GM12878 (cell line): ENCODE data around the gene NUTM1. TPM values are rescaled to one million over a fixed set of nuclear protein-coding genes. Genes with fewer than 3 reads are reported as not detected.
A peak's percentile ranks its signal among the peaks of the same experiment; 100 is the strongest.

Experiments
- ATAC-seq: fragments of 200-7000 bp; cut with Tn5 transposase; 3 replicates; pipeline ENCODE4 v1.9.1; 2020; ENCODE audit warnings: mild to moderate bottlenecking, moderate library complexity
- BruUV-seq: library from RNA; stranded (reverse); fragments of 400-500 nt; replicated peaks from 2 replicates; lab custom pipeline; 2021; lab: Mats Ljungman, UMichigan
- CTCF ChIA-PET: fragments of 300-600 bp; sonication (Branson Sonifier 250); formaldehyde crosslinking; extraction: SDS; loops from one replicate; lab custom pipeline; 2021; ENCODE audit warnings: inconsistent platforms; lab: Yijun Ruan, JAX
- POLR2A ChIA-PET: fragments of 350-600 bp; formaldehyde crosslinking; extraction: SDS; loops from one replicate; lab custom pipeline; 2021; ENCODE audit warnings: inconsistent platforms; lab: Charles Lee
- RAD21 ChIA-PET: fragments of 300-600 bp; sonication (Branson Sonifier 250); formaldehyde crosslinking; loops from one replicate; lab custom pipeline; 2023; ENCODE audit warnings: antibody characterized with exemption; ENCODE audit not compliant: unreplicated experiment; lab: Charles Lee
- SMC1A ChIA-PET: fragments of 300-600 bp; sonication (Branson Sonifier 250); formaldehyde crosslinking; loops from one replicate; lab custom pipeline; 2023; ENCODE audit not compliant: unreplicated experiment, uncharacterized antibody; lab: Charles Lee
- DNase-seq: peaks from one replicate; pipeline ENCODE4 v3.0.0-alpha.2; 2011; ENCODE audit warnings: low read depth, low spot score
- FAIRE-seq: peaks from 3 replicates; lab custom pipeline; 2011; peaks lifted over from hg19 to GRCh38; lab: Jason Lieb, UNC
- H2AFZ ChIP-seq: 2 replicates; pipeline ENCODE4 v1.6.0; 2011; ENCODE audit warnings: low read depth, low read length, control low read depth; ENCODE audit not compliant: control insufficient read depth
- H3K27ac ChIP-seq: 2 replicates; pipeline ENCODE4 v1.5.1; 2011; ENCODE audit warnings: control low read depth; ENCODE audit not compliant: control insufficient read depth, insufficient read depth
- H3K27me3 ChIP-seq, 2 experiments: replicated peaks in 1 of 2; 2 replicates each; pipeline versions ENCODE4 v1.6.0 to v1.6.1; 2011; ENCODE audit warnings: low read length in 1 of 2; ENCODE audit not compliant: control insufficient read depth in 2 of 2, insufficient read depth in 2 of 2
- H3K36me3 ChIP-seq, 2 experiments: 2 replicates each; pipeline ENCODE4 v1.5.1; 2011; ENCODE audit warnings: low read length in 1 of 2; ENCODE audit not compliant: control insufficient read depth in 2 of 2, insufficient read depth in 2 of 2
- H3K4me1 ChIP-seq: 2 replicates; pipeline ENCODE4 v1.6.1; 2011; ENCODE audit warnings: mild to moderate bottlenecking, low read length, moderate library complexity, mixed read lengths; ENCODE audit not compliant: control insufficient read depth, insufficient read depth
- H3K4me2 ChIP-seq: 2 replicates; pipeline ENCODE4 v1.6.0; 2011; ENCODE audit warnings: control low read depth; ENCODE audit not compliant: control insufficient read depth, insufficient read depth
- H3K4me3 ChIP-seq: fragments of 200-600 bp; sonication (generic); 2 replicates; pipeline ENCODE4 v1.5.1; 2016
- H3K79me2 ChIP-seq: 2 replicates; pipeline ENCODE4 v1.6.0; 2011; ENCODE audit warnings: low read length; ENCODE audit not compliant: control insufficient read depth, insufficient read depth
- H3K9ac ChIP-seq: 2 replicates; pipeline ENCODE4 v1.8.0; 2011; ENCODE audit warnings: low read length, control low read depth, mixed read lengths; ENCODE audit not compliant: control insufficient read depth, insufficient read depth
- H3K9me3 ChIP-seq: replicated peaks from 3 replicates; pipeline ENCODE4 v1.5.1; 2011; ENCODE audit warnings: mild to moderate bottlenecking, low read length; ENCODE audit not compliant: control insufficient read depth, insufficient read depth
- H4K20me1 ChIP-seq: 2 replicates; pipeline ENCODE4 v1.6.0; 2011; ENCODE audit not compliant: control insufficient read depth, insufficient read depth
- CBFB ChIP-seq: IDR thresholded peaks from 2 replicates; pipeline ENCODE4 v1.6.1; 2016; ENCODE audit warnings: antibody characterized with exemption, low read depth
- CBX5 ChIP-seq: sonication (generic); IDR thresholded peaks from 2 replicates; pipeline ENCODE4 v1.6.1; 2016; ENCODE audit warnings: low read depth, moderate library complexity, mild to moderate bottlenecking, inconsistent platforms
- CHD2 ChIP-seq: IDR thresholded peaks from 2 replicates; pipeline ENCODE4 v1.6.1; 2011; ENCODE audit warnings: low read depth, low read length, improper control_type of control experiment, borderline replicate concordance
- DPF2 ChIP-seq: fragments of 450-650 bp; IDR thresholded peaks from 2 replicates; pipeline ENCODE4 v1.6.1; 2017; ENCODE audit warnings: mild to moderate bottlenecking
- IKZF1 ChIP-seq: fragments of 450-650 bp; conservative IDR thresholded peaks from 2 replicates; pipeline ENCODE4 v1.6.1; 2017; ENCODE audit warnings: antibody characterized with exemption, mild to moderate bottlenecking
- IKZF2 ChIP-seq, 2 experiments: fragments of 450-650 bp; IDR thresholded peaks; 2 replicates each; pipeline ENCODE4 v1.6.1; 2017; ENCODE audit warnings: mild to moderate bottlenecking in 2 of 2, moderate library complexity in 2 of 2
- MEF2B ChIP-seq: fragments of 450-650 bp; IDR thresholded peaks from 2 replicates; pipeline ENCODE4 v1.6.1; 2018; ENCODE audit warnings: mild to moderate bottlenecking, moderate library complexity; ENCODE audit not compliant: partially characterized antibody, poor library complexity, severe bottlenecking
- MTA2 ChIP-seq: fragments of 450-650 bp; IDR thresholded peaks from 2 replicates; pipeline ENCODE4 v1.6.1; 2016; ENCODE audit warnings: low read depth, mild to moderate bottlenecking, moderate library complexity
- NFYB ChIP-seq: IDR thresholded peaks from 2 replicates; pipeline ENCODE4 v1.6.1; 2011; ENCODE audit warnings: low read depth, mild to moderate bottlenecking, low read length, improper control_type of control experiment, moderate library complexity; ENCODE audit not compliant: insufficient read depth
- NR2F1 ChIP-seq: fragments of 450-650 bp; conservative IDR thresholded peaks from 2 replicates; pipeline ENCODE4 v1.6.1; 2017; ENCODE audit warnings: mild to moderate bottlenecking
- SPI1 ChIP-seq: IDR thresholded peaks from 2 replicates; pipeline ENCODE4 v1.6.1; 2011; ENCODE audit warnings: low read depth, mild to moderate bottlenecking, low read length, moderate library complexity, borderline replicate concordance; ENCODE audit not compliant: insufficient read depth
- WGBS: methylation state at CpG from one replicate; pipeline ENCODE4 v1.1.6; 2016; ENCODE audit warnings: low lambda C conversion rate; ENCODE audit not compliant: insufficient replicate concordance, insufficient coverage; ENCODE audit errors: missing lambda C conversion rate; 5-methylcytosine and 5-hydroxymethylcytosine counted together
- in situ Hi-C: fragments of 300-500 bp; cut with MboI; formaldehyde crosslinking; loops from 9 replicates; pipeline ENCODE4 v1.14.3; 2018; ENCODE audit warnings: mixed read lengths
- intact Hi-C: fragments of 100-400 bp; cut with micrococcal nuclease; formaldehyde crosslinking; loops from one replicate; pipeline ENCODE4 v1.14.2; 2022; ENCODE audit not compliant: unreplicated experiment
- polyA plus RNA-seq, 11 experiments: library from polyadenylated mRNA; depleted of rRNA in 4 of 11; unstranded in 6 of 11; stranded (reverse) in 5 of 11; fragments of >200 nt; fragmentation: Nextera tagmentation in 4 of 11; fragmentation: Illumina TruSeq in 1 of 11; extraction: Ambion mirVana in 4 of 11; extraction: Trizol in 1 of 11; gene quantifications; 1 replicate in 1 of 11; 2 replicates in 10 of 11; pipeline versions ENCODE4 v1.2.1 to v1.2.3, GENCODE V29; 2011 to 2016; ENCODE audit warnings: inconsistent platforms in 2 of 11, missing spikeins in 2 of 11, low read depth in 1 of 11
- total RNA-seq, 4 experiments: library from RNA; depleted of rRNA in 3 of 4; stranded (reverse); fragments of >200 nt in 3 of 4; fragmentation: Illumina TruSeq in 1 of 4; extraction: Trizol in 1 of 4; gene quantifications; 2 replicates each; pipeline versions ENCODE4 v1.2.1 to v1.2.3, GENCODE V29; 2013 to 2021

The NUTM1 gene
- total and polyA plus RNA-seq, 10 of the 15 experiments (the other 5 are each of a cell fraction or from before 2014, with no cell fraction given), result under 0.01 to 0.05 TPM; not detected in 8

DNA sequence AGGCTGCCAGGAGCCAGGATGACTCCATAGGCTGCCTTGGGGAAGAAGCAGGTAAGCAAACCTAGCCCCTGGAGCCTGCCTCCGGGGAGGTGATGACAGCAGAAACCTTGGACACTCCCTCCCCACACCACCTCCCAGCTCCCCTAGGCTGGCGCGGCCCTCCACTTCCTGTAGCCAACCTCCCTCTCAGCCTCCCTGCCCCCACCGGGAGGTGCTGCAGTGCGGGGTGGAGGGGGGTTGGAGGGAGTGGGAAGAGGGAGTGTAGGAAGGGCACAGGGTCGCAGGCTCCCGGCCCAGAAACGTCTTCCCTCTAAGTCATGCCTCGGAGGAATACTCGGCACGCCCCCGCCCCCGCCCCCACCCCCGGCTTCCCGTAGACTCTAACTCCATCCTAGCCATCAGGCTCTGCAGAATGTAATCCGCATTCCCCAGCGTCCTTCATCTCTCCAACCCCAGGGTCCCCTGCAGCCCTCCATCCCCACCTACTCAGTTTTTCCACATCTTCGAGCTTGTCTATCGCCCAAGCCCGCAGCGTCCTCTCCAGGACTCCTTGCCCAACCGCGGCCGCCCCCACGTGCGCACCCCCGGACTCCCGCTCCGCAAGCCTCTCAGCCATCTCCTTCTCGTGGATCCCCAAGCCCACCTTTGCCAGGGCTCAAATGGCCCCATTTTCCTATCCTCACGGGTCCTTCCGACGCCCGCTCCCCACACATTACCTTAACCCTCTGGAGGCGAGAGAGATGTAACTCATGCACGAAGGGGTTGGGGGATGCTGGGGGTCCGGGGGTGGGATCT, 23.4 kb downstream of the NUTM1 start:
- CTCF ChIA-PET, result interaction anchor here (0.6 to 4.3 kb wide), 21 partner anchors 23 to 256 kb away, joined by 3 to 66 read pairs (median 7); partner anchors contain the start of genes EMC4, GOLGA8B, KATNBL1 and NOP10
- POLR2A ChIA-PET, result interaction anchor here (0.8 to 2.6 kb wide), 7 partner anchors 8 to 39 kb away, joined by 3 to 13 read pairs (median 6); partner anchors contain the start of genes NOP10, NUTM1 and SLC12A6
- ATAC-seq (peak; percentile 58), DNase-seq (no peak), FAIRE-seq (no peak)
- SMC1A ChIA-PET, result interaction anchor here (0.7 to 3.9 kb wide), 17 partner anchors 12 to 267 kb away, joined by 3 to 30 read pairs (median 7); partner anchors contain the start of genes NOP10, NUTM1 and SLC12A6
- Histone ChIP-seq H4K20me1 (no peaks in the 10 kb centered on the region), H3K9me3 (no peaks in the 10 kb centered on the region), H3K79me2 (peaks cover 27% of the 10 kb centered on the region), H3K27me3 (no peaks in the 10 kb centered on the region), H3K27ac (peak overlapping the region; percentile 51), H3K36me3 (peaks cover 0 to 7% of the 10 kb centered on the region in 2 experiments; a peak in 3 of 4 replicates), H3K9ac (peak overlapping the region; percentile 68; the same call in 1 of the 2 replicates), H3K4me3 (peak overlapping the region; percentile 83), H3K4me2 (peak overlapping the region; percentile 98), H2AFZ (peak overlapping the region; percentile 40), H3K4me1 (peaks cover 34% of the 10 kb centered on the region)
- under 1% methylated on average over 29 of the region's 37 CpGs for WGBS
- TF ChIP-seq MEF2B, result no peak
- peak in 1 of 2 experiments; percentile 25; a peak in 1 of 4 replicates for TF ChIP-seq IKZF2 (IDR thresholded peaks at IDR 0.05)
- no peak for TF ChIP-seq CBFB
- 0 out of 2 replicates have a peak, but pooled peaks have one; percentile 6 for TF ChIP-seq NR2F1
- TF ChIP-seq SPI1, result peak; percentile 25; the same call in 1 of the 2 replicates
- TF ChIP-seq CBX5, result no peak
- TF ChIP-seq CHD2, result peak; percentile 51; the same call in 1 of the 2 replicates
- TF ChIP-seq IKZF1, result 0 out of 2 replicates have a peak, but pooled peaks have one; percentile 55
- TF ChIP-seq MTA2, result no peak
- no peak for TF ChIP-seq NFYB
- peak; percentile 40; the same call in 1 of the 2 replicates for TF ChIP-seq DPF2
- intact Hi-C loops, result loop anchor here (1.0 to 5.0 kb wide), 6 partner anchors 23 to 304 kb away; partner anchors contain the start of genes EMC7, GOLGA8B, NOP10 and NUTM1
- RAD21 ChIA-PET, result interaction anchor here (0.6 to 4.3 kb wide), 22 partner anchors 8 to 256 kb away, joined by 3 to 37 read pairs (median 5); partner anchors contain the start of genes EMC4, KATNBL1, NOP10 and NUTM1
- no TSS peak for BruUV-seq
- in situ Hi-C loops, result no loop called here
